RWPE1 (cell line): ENCODE measurements around the gene ARAP1.

Experiments used
- CTCF ChIA-PET: fragments of 350-600 bp; sonication (Branson Sonifier 250); formaldehyde crosslinking; extraction: SDS; loops from one replicate; lab custom pipeline; 2021; lab: Yijun Ruan, JAX
- POLR2A ChIA-PET: fragments of 400-600 bp; formaldehyde crosslinking; extraction: SDS; loops from one replicate; lab custom pipeline; 2020; ENCODE audit warnings: antibody characterized with exemption; ENCODE audit not compliant: low non-redundant PET; lab: Yijun Ruan, JAX
- DNase-seq: peaks from one replicate; pipeline ENCODE4 v3.0.0; 2012; ENCODE audit warnings: low spot score
- H3K27ac ChIP-seq: fragments of 450-650 bp; 2 replicates; pipeline ENCODE4 v1.5.1; 2017
- CTCF ChIP-seq: fragments of 450-650 bp; conservative IDR thresholded peaks from 2 replicates; pipeline ENCODE4 v1.5.1; 2017; ENCODE audit warnings: low read depth, mild to moderate bottlenecking

The ARAP1 gene

GRCh38 chr11:72646024-72646423 is 106.2 kb downstream of the ARAP1 start:
- no peak overlapping the region for H3K27ac ChIP-seq
- CTCF ChIA-PET: interaction anchor here (0.7 to 1.2 kb wide), 2 partner anchors 31 to 1086 kb away, joined by 3 to 4 read pairs; no protein-coding TSS in a partner anchor
- DNase-seq: no peak
- POLR2A ChIA-PET: no interaction called here
- no peak for TF ChIP-seq CTCF

GRCh38 chr11:72643547-72643946 is 108.7 kb downstream of the ARAP1 start:
- ChIA-PET POLR2A (no interaction called here), CTCF (interaction anchor here (0.5 to 1.4 kb wide), 12 partner anchors 12 to 977 kb away, joined by 3 to 8 read pairs (median 3); partner anchors contain the start of gene CLPB)
- peak overlapping the region; percentile 67 for H3K27ac ChIP-seq

GRCh38 chr11:72642884-72643522 is 109.2 kb downstream of the ARAP1 start:
- ChIA-PET CTCF (interaction anchor here (0.5 to 1.4 kb wide), 11 partner anchors 12 to 977 kb away, joined by 3 to 8 read pairs (median 3); no protein-coding TSS in a partner anchor), POLR2A (interaction anchor here (1.0 kb wide), 1 partner anchor 41 kb away, joined by 5 read pairs; no protein-coding TSS in a partner anchor)
- peak overlapping the region; percentile 67 for H3K27ac ChIP-seq
- peak; percentile 79 for DNase-seq
- TF ChIP-seq CTCF: peak; percentile 91

More at GRCh38 chr11:72643547-72643946, 108.7 kb downstream of the ARAP1 start:
- no peak for TF ChIP-seq CTCF
- peak; percentile 89 for DNase-seq

GRCh38 chr11:72642043-72642883 is 109.9 kb downstream of the ARAP1 start:
- no peak for TF ChIP-seq CTCF
- ChIA-PET CTCF (interaction anchor here (0.5 to 1.4 kb wide), 4 partner anchors 55 to 1521 kb away, joined by 3 to 4 read pairs (median 3); no protein-coding TSS in a partner anchor), POLR2A (interaction anchor here (0.8 to 1.0 kb wide), 2 partner anchors 39 to 42 kb away, joined by 3 to 5 read pairs; no protein-coding TSS in a partner anchor)
- peak; percentile 48 for DNase-seq
- peak overlapping the region; percentile 67 for H3K27ac ChIP-seq

DNA sequence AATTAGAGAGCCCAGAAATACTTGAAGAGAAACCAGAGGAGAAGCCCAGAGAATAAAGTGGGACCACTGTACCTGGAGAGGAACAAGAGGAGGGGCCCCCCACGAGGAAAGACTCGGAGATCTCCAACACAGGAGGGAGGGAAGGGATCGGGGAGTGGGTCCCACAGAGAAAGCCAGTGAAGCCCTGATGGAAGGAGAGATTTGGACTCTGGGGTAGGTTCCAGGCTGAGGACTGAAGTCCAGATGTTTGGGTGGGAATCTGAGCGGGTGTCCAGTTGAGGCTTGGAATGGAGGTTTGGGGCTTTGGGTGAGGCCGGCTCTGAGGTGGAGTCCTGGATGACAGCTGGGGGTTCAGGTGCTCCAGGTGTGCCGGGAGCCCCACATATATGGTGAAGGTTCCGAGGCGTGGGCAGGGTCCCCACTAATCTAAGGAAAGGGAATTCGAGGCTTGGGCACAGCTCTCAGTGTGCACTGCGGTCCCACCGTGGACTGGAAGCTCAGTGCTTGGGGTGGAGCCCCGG is 110.6 kb downstream of the ARAP1 start:
- ChIA-PET POLR2A (interaction anchor here (0.8 kb wide), 1 partner anchor 39 kb away, joined by 3 read pairs; no protein-coding TSS in a partner anchor), CTCF (interaction anchor here (0.5 kb wide), 1 partner anchor 208 kb away, joined by 4 read pairs; no protein-coding TSS in a partner anchor)
- H3K27ac ChIP-seq: no peak overlapping the region
- no peak for DNase-seq
- TF ChIP-seq CTCF: no peak
